Ectodermal cell (in vitro differentiated cells): ENCODE results near the gene ASTN2.

ENCODE experiments used
- H3K27ac ChIP-seq: 2 replicates; pipeline ENCODE4 v1.7.0; 2013; ENCODE audit warnings: mild to moderate bottlenecking, low read depth, low read length; ENCODE audit not compliant: insufficient read depth, poor library complexity, severe bottlenecking
- H3K27me3 ChIP-seq: 2 replicates; pipeline ENCODE4 v1.7.0; 2013; ENCODE audit warnings: mild to moderate bottlenecking, low read length; ENCODE audit not compliant: insufficient read depth, control insufficient read depth, poor library complexity, severe bottlenecking
- H3K36me3 ChIP-seq: one replicate; pipeline ENCODE4 v1.7.0; 2013; ENCODE audit warnings: low read length; ENCODE audit not compliant: control insufficient read depth, insufficient read depth
- H3K4me1 ChIP-seq: one replicate; pipeline ENCODE4 v1.7.0; 2013; ENCODE audit warnings: low read length; ENCODE audit not compliant: control insufficient read depth, insufficient read depth
- H3K4me3 ChIP-seq: 2 replicates; pipeline ENCODE4 v1.7.0; 2013; ENCODE audit warnings: low read depth, low read length, control low read depth; ENCODE audit not compliant: insufficient read depth
- H3K9me3 ChIP-seq: 2 replicates; pipeline ENCODE4 v1.7.0; 2013; ENCODE audit warnings: mild to moderate bottlenecking, low read length, moderate library complexity; ENCODE audit not compliant: control insufficient read depth
- WGBS, 2 experiments: methylation state at CpG; one replicate each; pipeline ENCODE4 v1.1.7; 2013; ENCODE audit warnings: missing lambda C conversion rate in 2 of 2; 5-methylcytosine and 5-hydroxymethylcytosine counted together

ASTN2 gene

GRCh38 chr9:116809656-116810055 lies 605.2 kb downstream of the ASTN2 start:
- no peaks in the 10 kb centered on the region for H3K36me3 ChIP-seq
- no peak overlapping the region for H3K4me3 ChIP-seq
- WGBS, 2 experiments, result 94 to 96% methylated on average over 5 of the region's 5 CpGs
- no peak overlapping the region for H3K27ac ChIP-seq
- H3K27me3 ChIP-seq, result no peaks in the 10 kb centered on the region
- no peaks in the 10 kb centered on the region for H3K9me3 ChIP-seq
- H3K4me1 ChIP-seq, result no peaks in the 10 kb centered on the region

- Histone ChIP-seq H3K36me3 (no peaks in the 10 kb centered on the region), H3K9me3 (no peaks in the 10 kb centered on the region), H3K4me1 (no peaks in the 10 kb centered on the region), H3K27ac (no peak overlapping the region), H3K27me3 (no peaks in the 10 kb centered on the region), H3K4me3 (no peak overlapping the region)
- 11 to 12% methylated on average over 1 of the region's 1 CpG for WGBS, 2 experiments
These were observed 608.8 kb downstream of the ASTN2 start for GRCh38 chr9:116806075-116806474.

GRCh38 chr9:116800885-116801284 lies 614.0 kb downstream of the ASTN2 start:
- no peaks in the 10 kb centered on the region for H3K36me3 ChIP-seq
- H3K27me3 ChIP-seq, result no peaks in the 10 kb centered on the region
- no peaks in the 10 kb centered on the region for H3K9me3 ChIP-seq
- H3K27ac ChIP-seq, result no peak overlapping the region
- WGBS, 2 experiments, result 39 to 48% methylated on average over 1 of the region's 1 CpG
- H3K4me1 ChIP-seq, result peaks cover 20% of the 10 kb centered on the region
- H3K4me3 ChIP-seq, result no peak overlapping the region

GRCh38 chr9:116800074-116800473 lies 614.8 kb downstream of the ASTN2 start:
- H3K4me3 ChIP-seq, result no peak overlapping the region
- peaks cover 23% of the 10 kb centered on the region for H3K4me1 ChIP-seq
- no peaks in the 10 kb centered on the region for H3K36me3 ChIP-seq
- H3K27me3 ChIP-seq, result no peaks in the 10 kb centered on the region
- no peak overlapping the region for H3K27ac ChIP-seq
- WGBS, 2 experiments, result 52 to 55% methylated on average over 4 of the region's 4 CpGs
- H3K9me3 ChIP-seq, result no peaks in the 10 kb centered on the region

GRCh38 chr9:116798521-116798920 lies 616.3 kb downstream of the ASTN2 start:
- H3K27me3 ChIP-seq, result no peaks in the 10 kb centered on the region
- no peaks in the 10 kb centered on the region for H3K9me3 ChIP-seq
- WGBS, 2 experiments, result 96 to 98% methylated on average over 2 of the region's 2 CpGs
- H3K27ac ChIP-seq, result no peak overlapping the region
- H3K4me1 ChIP-seq, result peaks cover 23% of the 10 kb centered on the region
- H3K4me3 ChIP-seq, result no peak overlapping the region
- H3K36me3 ChIP-seq, result no peaks in the 10 kb centered on the region

GRCh38 chr9:116797276-116797675 lies 617.6 kb downstream of the ASTN2 start:
- no peak overlapping the region for H3K4me3 ChIP-seq
- H3K4me1 ChIP-seq, result peaks cover 31% of the 10 kb centered on the region
- no peaks in the 10 kb centered on the region for H3K9me3 ChIP-seq
- no peaks in the 10 kb centered on the region for H3K36me3 ChIP-seq
- no peaks in the 10 kb centered on the region for H3K27me3 ChIP-seq
- H3K27ac ChIP-seq, result no peak overlapping the region

GRCh38 chr9:116796669-116797068 lies 618.2 kb downstream of the ASTN2 start:
- H3K9me3 ChIP-seq, result no peaks in the 10 kb centered on the region
- H3K4me1 ChIP-seq, result peaks cover 32% of the 10 kb centered on the region
- no peaks in the 10 kb centered on the region for H3K36me3 ChIP-seq
- WGBS, 2 experiments, result 82 to 83% methylated on average over 1 of the region's 1 CpG
- H3K27ac ChIP-seq, result no peak overlapping the region
- H3K4me3 ChIP-seq, result no peak overlapping the region
- H3K27me3 ChIP-seq, result no peaks in the 10 kb centered on the region

GRCh38 chr9:116795821-116796220 lies 619.0 kb downstream of the ASTN2 start:
- WGBS, 2 experiments, result 76% methylated on average over 2 of the region's 2 CpGs
- Histone ChIP-seq H3K27ac (no peak overlapping the region), H3K27me3 (no peaks in the 10 kb centered on the region), H3K9me3 (no peaks in the 10 kb centered on the region), H3K4me1 (peaks cover 30% of the 10 kb centered on the region), H3K36me3 (no peaks in the 10 kb centered on the region), H3K4me3 (no peak overlapping the region)

GRCh38 chr9:116792271-116792670 lies 622.6 kb downstream of the ASTN2 start:
- H3K4me3 ChIP-seq, result no peak overlapping the region
- H3K9me3 ChIP-seq, result no peaks in the 10 kb centered on the region
- WGBS, 2 experiments, result 72 to 81% methylated on average over 6 of the region's 6 CpGs
- no peaks in the 10 kb centered on the region for H3K27me3 ChIP-seq
- no peak overlapping the region for H3K27ac ChIP-seq
- peaks cover 21% of the 10 kb centered on the region for H3K4me1 ChIP-seq
- H3K36me3 ChIP-seq, result no peaks in the 10 kb centered on the region

GRCh38 chr9:116791326-116791725 lies 623.5 kb downstream of the ASTN2 start:
- H3K36me3 ChIP-seq, result no peaks in the 10 kb centered on the region

GRCh38 chr9:116789081-116789480 lies 625.8 kb downstream of the ASTN2 start:
- Histone ChIP-seq H3K27ac (no peak overlapping the region), H3K9me3 (no peaks in the 10 kb centered on the region), H3K27me3 (no peaks in the 10 kb centered on the region), H3K4me1 (peaks cover 13% of the 10 kb centered on the region), H3K4me3 (no peak overlapping the region), H3K36me3 (no peaks in the 10 kb centered on the region)
- WGBS, 2 experiments, result 51 to 58% methylated on average over 3 of the region's 3 CpGs

More at GRCh38 chr9:116791326-116791725, 623.5 kb downstream of the ASTN2 start:
- Histone ChIP-seq H3K4me3 (no peak overlapping the region), H3K4me1 (peaks cover 21% of the 10 kb centered on the region), H3K27me3 (no peaks in the 10 kb centered on the region), H3K27ac (no peak overlapping the region), H3K9me3 (no peaks in the 10 kb centered on the region)
- 79 to 88% methylated on average over 1 of the region's 1 CpG for WGBS, 2 experiments
